Measurements from ENCODE around the gene RBM23.
"Not testable (repeated sequence)": the region's sequence is repeated elsewhere in the genome, so short reads cannot be mapped to it uniquely, and the experiment has no call there.

RBM23 gene

DNA sequence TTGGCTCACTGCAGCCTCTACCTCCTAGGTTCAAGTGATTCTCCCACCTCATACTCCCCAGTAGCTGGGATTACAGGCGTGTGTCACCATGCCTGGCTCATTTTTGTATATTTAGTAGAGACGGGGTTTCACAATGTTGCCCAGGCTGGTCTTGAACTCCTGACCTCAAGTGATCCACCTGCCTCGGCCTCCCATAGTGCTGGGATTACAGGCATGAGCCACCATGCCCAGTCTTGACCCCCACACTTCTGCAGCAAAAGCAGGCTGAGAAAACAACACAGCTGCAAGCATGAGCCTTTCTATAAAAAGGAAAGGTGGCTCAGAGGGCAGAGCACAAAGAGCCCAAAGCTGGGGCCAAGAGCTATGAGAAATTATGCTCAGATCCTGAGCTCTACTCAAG lies 58.6 kb downstream of the RBM23 start:
- not testable (repeated sequence) for DNase-seq

DNA sequence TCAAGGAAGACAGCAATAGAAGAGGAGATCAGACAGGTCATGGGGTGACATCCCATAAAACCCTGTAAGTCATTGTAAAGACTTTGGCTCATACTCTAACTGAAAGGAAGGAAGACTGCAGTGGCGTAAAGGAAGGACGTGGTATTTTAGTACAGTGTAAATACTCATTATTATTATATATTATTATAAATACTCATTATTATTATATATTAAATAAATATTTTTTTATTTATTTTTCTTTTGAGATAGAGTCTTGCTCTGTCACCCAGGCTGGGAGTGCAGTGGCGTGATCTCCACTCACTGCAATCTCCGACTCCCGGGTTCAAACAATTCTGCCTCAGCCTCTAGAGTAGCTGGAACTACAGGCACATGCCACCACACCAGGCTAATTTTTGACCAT lies 62.5 kb downstream of the RBM23 start:
- DNase-seq: no peak

DNA sequence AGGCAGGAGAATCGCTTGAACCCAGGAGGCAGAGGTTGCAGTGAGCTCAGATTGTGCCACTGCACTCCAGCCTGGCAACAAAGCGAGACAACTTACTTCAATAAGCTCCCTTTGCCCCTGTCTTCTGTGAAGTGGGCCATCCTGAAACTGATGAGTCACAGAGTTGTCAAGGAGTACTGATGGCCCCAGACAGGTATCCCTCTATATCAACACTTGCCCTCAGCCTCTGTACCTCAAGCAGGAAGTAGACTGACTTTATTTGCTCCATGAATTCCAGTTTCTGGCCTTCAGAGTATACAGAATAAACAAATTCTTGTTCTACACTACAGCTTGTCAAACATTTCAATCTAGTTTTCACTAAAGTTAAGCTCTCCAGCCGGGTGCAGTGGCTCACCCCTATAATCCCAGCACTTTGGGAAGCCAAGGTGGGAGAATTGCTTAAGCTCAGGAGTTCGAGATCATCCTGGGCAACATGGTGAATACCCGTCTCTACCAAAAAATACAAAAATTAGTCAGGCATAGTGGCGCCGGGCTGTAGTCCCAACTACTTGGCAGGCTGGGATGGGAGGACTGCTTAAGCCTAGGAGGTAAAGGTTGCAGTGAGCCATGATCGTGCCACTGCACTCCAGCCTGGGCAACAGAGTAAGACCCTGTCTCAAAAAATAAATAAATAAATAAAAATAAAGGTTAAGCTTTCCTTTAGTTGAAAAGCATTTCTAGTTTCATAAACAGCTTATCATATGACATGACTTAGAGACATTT lies 63.8 kb downstream of the RBM23 start:
- no peak for DNase-seq

- not testable (repeated sequence) for DNase-seq
Measured at GRCh38 chr14:22854296-22854695, 64.7 kb downstream of the RBM23 start.

GRCh38 chr14:22852940-22853767 lies 65.8 kb downstream of the RBM23 start:
- DNase-seq: peak; percentile 81

DNA sequence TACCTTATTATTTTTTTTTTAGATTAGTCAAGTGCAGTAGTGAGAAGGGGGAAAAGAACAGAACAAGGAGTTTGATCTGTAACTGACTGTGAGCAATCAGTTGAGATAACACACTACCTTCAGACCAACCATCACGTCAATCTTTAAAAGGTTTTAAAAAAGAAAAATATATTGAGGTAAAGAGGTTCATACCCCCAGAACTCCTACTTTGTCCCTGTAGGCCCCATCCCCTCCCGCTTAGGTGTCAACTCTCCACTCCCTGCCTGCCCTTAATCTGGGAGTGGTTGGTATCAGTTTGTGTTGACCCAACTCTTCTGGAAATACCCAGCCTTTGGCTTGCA lies 66.4 kb downstream of the RBM23 start:
- DNase-seq: no peak

- not testable (repeated sequence) for DNase-seq
Measured at GRCh38 chr14:22852178-22852577, 66.8 kb downstream of the RBM23 start.

DNA sequence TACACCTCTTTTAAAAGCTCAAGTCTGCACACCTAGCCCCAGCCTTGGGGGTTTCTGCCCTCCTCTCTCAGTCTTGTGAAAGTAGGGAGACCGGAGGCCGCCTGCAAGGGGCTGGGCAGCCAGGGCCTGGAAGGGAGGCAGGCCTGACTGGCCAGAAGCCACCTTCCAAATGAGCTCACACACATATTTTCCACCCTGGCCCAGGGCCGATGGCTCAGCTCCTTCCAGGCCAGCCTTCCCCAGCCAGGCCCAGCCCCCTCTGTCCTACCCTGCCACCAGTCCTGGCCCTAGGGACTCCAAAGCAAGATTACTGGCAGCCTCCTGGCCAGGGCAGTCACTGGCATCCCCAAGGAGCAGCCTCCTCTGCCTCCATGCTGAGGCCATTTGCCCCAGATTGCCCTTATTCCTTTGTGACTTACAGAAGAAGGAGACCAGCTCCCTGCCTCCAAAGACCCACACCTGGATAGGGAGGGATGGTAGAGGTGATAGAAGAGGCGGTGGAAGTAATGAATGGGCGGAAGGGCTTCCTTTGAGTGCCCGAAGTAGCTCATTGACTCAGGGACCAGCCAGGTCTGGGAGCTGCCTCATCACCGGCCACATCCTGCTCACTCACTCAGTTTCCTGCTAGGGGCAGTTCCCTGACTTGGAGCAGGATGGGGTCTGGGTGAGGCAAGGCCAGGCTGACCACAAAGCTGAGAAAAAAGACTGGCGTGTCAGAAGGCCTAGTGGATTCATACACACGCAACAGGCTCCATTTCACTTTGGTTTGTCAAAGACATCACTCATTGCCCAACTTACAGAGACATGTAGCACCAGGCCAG lies 67.8 kb downstream of the RBM23 start:
- DNase-seq: no peak

GRCh38 chr14:22849212-22849819 lies 69.6 kb downstream of the RBM23 start:
- no peak for DNase-seq

GRCh38 chr14:22848351-22849164 lies 70.4 kb downstream of the RBM23 start:
- no peak for DNase-seq

DNA sequence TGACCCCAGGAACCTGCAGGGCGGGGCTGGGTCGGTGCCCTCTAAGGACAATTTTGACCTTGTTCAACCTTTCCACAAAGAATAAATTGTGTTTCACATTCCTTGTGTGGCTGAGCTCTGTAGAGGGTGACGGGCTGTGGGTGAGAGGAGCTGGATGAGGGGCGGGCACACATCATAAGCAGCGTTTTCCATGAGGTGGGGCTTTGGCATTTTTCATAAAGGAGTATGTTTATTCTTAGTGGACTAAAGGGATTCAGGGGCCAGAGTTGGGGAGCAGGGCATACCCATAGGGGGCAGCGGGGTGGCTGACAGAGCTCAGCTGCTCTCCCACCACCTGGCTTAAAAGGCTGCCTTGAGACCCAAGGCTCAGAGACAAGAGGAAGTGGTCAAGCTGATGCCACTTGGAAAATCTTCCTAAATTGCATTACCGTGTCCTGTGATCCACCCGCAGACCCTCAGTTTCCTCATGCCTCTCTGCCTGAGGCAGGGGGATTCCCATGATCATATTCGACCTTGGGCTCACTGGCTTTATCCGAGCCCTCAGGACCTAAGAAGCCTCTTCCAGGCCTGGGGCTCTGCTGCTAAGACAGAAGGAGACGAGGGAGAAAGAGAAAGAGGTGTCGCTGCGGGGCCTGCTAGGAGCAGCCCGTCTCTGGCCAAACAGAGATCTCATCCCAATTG lies 71.1 kb downstream of the RBM23 start:
- DNase-seq: no peak

DNA sequence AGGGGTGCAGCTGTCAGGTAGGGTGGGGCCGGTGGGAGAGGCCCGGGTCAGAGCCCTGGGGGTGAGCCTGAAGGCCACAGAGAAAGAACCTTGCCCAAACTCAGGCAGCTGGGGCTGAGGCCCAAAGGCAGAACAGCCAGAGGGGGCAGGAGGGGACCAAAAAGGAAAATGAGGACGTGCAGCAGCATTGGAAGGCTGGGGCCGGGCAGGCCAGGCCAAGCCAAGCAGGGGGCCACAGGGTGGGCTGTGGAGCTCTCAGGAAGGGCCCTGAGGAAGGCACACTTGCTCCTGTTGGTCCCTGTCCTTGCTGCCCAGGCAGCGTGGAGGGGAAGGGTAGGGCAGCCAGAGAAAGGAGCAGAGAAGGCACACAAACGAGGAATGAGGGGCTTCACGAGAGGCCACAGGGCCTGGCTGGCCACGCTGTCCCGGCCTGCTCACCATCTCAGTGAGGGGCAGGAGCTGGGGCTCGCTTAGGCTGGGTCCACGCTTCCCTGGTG lies 72.1 kb downstream of the RBM23 start:
- no peak for DNase-seq

- DNase-seq: no peak
Measured at GRCh38 chr14:22845821-22846625, 72.9 kb downstream of the RBM23 start.

- DNase-seq: no peak
Measured at GRCh38 chr14:22845103-22845394, 73.9 kb downstream of the RBM23 start.

- no peak for DNase-seq
Measured at GRCh38 chr14:22844221-22845102, 74.5 kb downstream of the RBM23 start.

Data from CD4-positive, alpha-beta T cell treated with Interleukin-4 for 4 hours (primary cell).